Lower leg skin (tissue), 3 donors: ENCODE results near the gene SLC22A15.

Source experiments
- CTCF ChIP-seq, 3 donors: fragments of 450-650 bp; IDR thresholded peaks; one replicate each; pipeline ENCODE4 v1.5.1; 2016; ENCODE audit warnings: antibody characterized with exemption in 3 of 3, mild to moderate bottlenecking in 3 of 3, moderate library complexity in 2 of 3
- POLR2A ChIP-seq, 2 donors: fragments of 450-650 bp; IDR thresholded peaks; one replicate each; pipeline ENCODE4 v1.6.1; 2016 to 2017; ENCODE audit warnings: antibody characterized with exemption in 2 of 2, mild to moderate bottlenecking in 1 of 2, moderate library complexity in 1 of 2

GRCh38 chr1:116087628-116088027 lies 111.3 kb downstream of the SLC22A15 start:
- no peak for TF ChIP-seq CTCF (IDR thresholded peaks at IDR 0.05)
- no peak for TF ChIP-seq POLR2A (IDR thresholded peaks at IDR 0.05)
